K562 (cell line): Measurements from ENCODE around the gene SDC1. TPM values are rescaled to one million over a fixed set of nuclear protein-coding genes. Genes with fewer than 3 reads are reported as not detected.

Experiments
- ARID1B ChIP-seq: fragments of 450-650 bp; IDR thresholded peaks from 2 replicates; pipeline ENCODE4 v1.6.1; 2016; ENCODE audit warnings: antibody characterized with exemption, mild to moderate bottlenecking, inconsistent platforms
- C11orf30 ChIP-seq: fragments of 450-650 bp; IDR thresholded peaks from 2 replicates; pipeline ENCODE4 v1.6.1; 2016; ENCODE audit warnings: low read depth, mild to moderate bottlenecking
- CHAMP1 ChIP-seq: fragments of 450-650 bp; IDR thresholded peaks from 2 replicates; pipeline ENCODE4 v1.6.1; 2016; ENCODE audit warnings: mild to moderate bottlenecking
- CXXC5 ChIP-seq: fragments of 250-450 bp; sonication (Bioruptor Pico); IDR thresholded peaks from 2 replicates; pipeline ENCODE4 v1.8.0; 2022; ENCODE audit warnings: inconsistent platforms, mild to moderate bottlenecking, moderate library complexity
- DDX20 ChIP-seq: fragments of 450-650 bp; IDR thresholded peaks from 2 replicates; pipeline ENCODE4 v1.6.1; 2016; ENCODE audit warnings: missing genetic modification characterization, low read depth, mild to moderate bottlenecking, missing compliant biosample characterization, moderate library complexity
- ELF4 ChIP-seq: fragments of 450-650 bp; formaldehyde crosslinking; IDR thresholded peaks from 2 replicates; pipeline ENCODE4 v1.4.0; 2022; ENCODE audit warnings: missing genetic modification characterization
- ELK3 ChIP-seq: fragments of 450-650 bp; formaldehyde crosslinking; IDR thresholded peaks from 2 replicates; pipeline ENCODE4 v1.4.0; 2020; ENCODE audit warnings: mild to moderate bottlenecking
- EWSR1 ChIP-seq: fragments of 450-650 bp; IDR thresholded peaks from 2 replicates; pipeline ENCODE4 v1.6.1; 2018; ENCODE audit warnings: borderline replicate concordance, mild to moderate bottlenecking, low read depth, moderate library complexity; ENCODE audit not compliant: partially characterized antibody
- FOXJ2 ChIP-seq: fragments of 200-800 bp; sonication (Bioruptor generic); IDR thresholded peaks from 2 replicates; pipeline ENCODE4 v1.6.1; 2016; ENCODE audit warnings: missing genetic modification characterization, missing compliant biosample characterization
- GMEB1 ChIP-seq: fragments of 250-450 bp; sonication (Bioruptor Pico); IDR thresholded peaks from 2 replicates; pipeline ENCODE4 v1.4.0; 2020; ENCODE audit warnings: mild to moderate bottlenecking
- HEY1 ChIP-seq: fragments of 250-450 bp; sonication (Bioruptor Pico); IDR thresholded peaks from 2 replicates; pipeline ENCODE4 v1.5.0; 2020; ENCODE audit warnings: mild to moderate bottlenecking, moderate library complexity, borderline replicate concordance
- HMG20B ChIP-seq: fragments of 250-450 bp; sonication (Bioruptor Pico); IDR thresholded peaks from 2 replicates; pipeline ENCODE4 v1.5.0; 2021; ENCODE audit warnings: mild to moderate bottlenecking
- KDM1A ChIP-seq, 2 experiments: fragments of 450-650 bp; IDR thresholded peaks; 2 replicates each; pipeline ENCODE4 v1.6.1; 2016; ENCODE audit warnings: mild to moderate bottlenecking in 2 of 2
- L3MBTL2 ChIP-seq: fragments of 450-650 bp; IDR thresholded peaks from 2 replicates; pipeline ENCODE4 v1.6.1; 2016; ENCODE audit warnings: mild to moderate bottlenecking, moderate library complexity
- MAX ChIP-seq: sonication (generic); formaldehyde crosslinking; IDR thresholded peaks from 2 replicates; pipeline ENCODE4 v1.9.0; 2022; ENCODE audit warnings: mild to moderate bottlenecking, missing genetic modification reagents
- NFIC ChIP-seq: fragments of 450-650 bp; IDR thresholded peaks from 2 replicates; pipeline ENCODE4 v1.6.1; 2017; ENCODE audit warnings: mild to moderate bottlenecking, inconsistent platforms
- NFXL1 ChIP-seq: fragments of 450-650 bp; formaldehyde crosslinking; IDR thresholded peaks from 2 replicates; pipeline ENCODE4 v1.4.0; 2021; ENCODE audit warnings: mild to moderate bottlenecking
- POLR2AphosphoS2 ChIP-seq: IDR thresholded peaks from 2 replicates; pipeline ENCODE4 v1.6.1; 2012; ENCODE audit warnings: low read length, improper control_type of control experiment
- SP2 ChIP-seq: IDR thresholded peaks from 2 replicates; pipeline ENCODE4 v1.6.1; 2011; ENCODE audit warnings: mild to moderate bottlenecking, low read depth, low read length, moderate library complexity; ENCODE audit not compliant: poor library complexity, severe bottlenecking; ENCODE audit errors: extremely low read depth
- TAF9B ChIP-seq: fragments of 450-650 bp; IDR thresholded peaks from 2 replicates; pipeline ENCODE4 v1.6.1; 2018; ENCODE audit warnings: mild to moderate bottlenecking; ENCODE audit not compliant: partially characterized antibody
- TCFL5 ChIP-seq: fragments of 250-450 bp; sonication (Bioruptor Pico); conservative IDR thresholded peaks from 2 replicates; pipeline ENCODE4 v1.6.1; 2021; ENCODE audit warnings: mild to moderate bottlenecking, moderate library complexity, matching md5 sums
- TEAD1 ChIP-seq, 2 experiments: fragments of 450-650 bp in 1 of 2; sonication (generic) in 1 of 2; formaldehyde crosslinking; IDR thresholded peaks; 2 replicates each; pipeline versions ENCODE4 v1.4.0 to v1.8.0; 2020 to 2022; ENCODE audit warnings: mild to moderate bottlenecking in 2 of 2, missing genetic modification reagents in 1 of 2
- TGIF2 ChIP-seq: sonication (generic); formaldehyde crosslinking; IDR thresholded peaks from 2 replicates; pipeline ENCODE4 v1.8.1; 2022; ENCODE audit warnings: mild to moderate bottlenecking, missing genetic modification reagents, moderate library complexity
- ZC3H8 ChIP-seq: fragments of 450-650 bp; IDR thresholded peaks from 2 replicates; pipeline ENCODE4 v1.6.1; 2017
- ZNF395 ChIP-seq: fragments of 200-800 bp; sonication (Bioruptor generic); IDR thresholded peaks from 2 replicates; pipeline ENCODE4 v1.6.1; 2017; ENCODE audit warnings: missing genetic modification characterization, missing compliant biosample characterization
- polyA plus RNA-seq, 8 experiments: library from polyadenylated mRNA; depleted of rRNA in 4 of 8; stranded (reverse) in 5 of 8; unstranded in 3 of 8; fragments of >200 nt; fragmentation: Nextera tagmentation in 2 of 8; fragmentation: Illumina TruSeq in 1 of 8; extraction: Ambion mirVana in 2 of 8; extraction: Trizol in 1 of 8; gene quantifications; 2 replicates each; pipeline versions ENCODE4 v1.2.1 to v1.2.3, GENCODE V29; 2011 to 2014; ENCODE audit warnings: inconsistent platforms in 1 of 8, missing spikeins in 1 of 8
- total RNA-seq, 7 experiments: library from RNA; depleted of rRNA in 6 of 7; stranded (reverse); fragments of >200 nt in 6 of 7; fragmentation: Illumina TruSeq in 2 of 7; extraction: Trizol in 2 of 7; gene quantifications; 2 replicates each; pipeline versions ENCODE4 v1.2.1 to v1.2.3, GENCODE V29; 2011 to 2021; ENCODE audit warnings: low replicate concordance in 1 of 7

Gene SDC1
- total and polyA plus RNA-seq, 9 of the 15 experiments (the other 6 are each of a cell fraction or from before 2014, with no cell fraction given): 0.06 to 2.7 (median 0.49) TPM

GRCh38 chr2:20186855-20187187 is 38.1 kb downstream of the SDC1 start (continued):
- TF ChIP-seq ELK3 (no peak), TAF9B (no peak), MAX (CRISPR knock-in tag) (no peak), EWSR1 (no peak), L3MBTL2 (peak; percentile 12; the same call in 1 of the 2 replicates), TCFL5 (CRISPR knock-in tag) (no peak), C11orf30 (0 out of 2 replicates have a peak, but pooled peaks have one; percentile 2), NFIC (no peak), TGIF2 (CRISPR knock-in tag) (no peak), GMEB1 (CRISPR knock-in tag) (no peak), ELF4 (CRISPR knock-in tag) (no peak), ARID1B (no peak), CHAMP1 (no peak), TEAD1 (CRISPR knock-in tag; IDR thresholded peaks at IDR 0.05) (no peak), ZC3H8 (no peak), NFXL1 (no peak), CXXC5 (CRISPR knock-in tag) (peak; percentile 5; the same call in 1 of the 2 replicates), KDM1A (IDR thresholded peaks at IDR 0.05) (no peak), FOXJ2 (tag) (no peak), ZNF395 (CRISPR knock-in tag) (0 out of 2 replicates have a peak, but pooled peaks have one; percentile 20), SP2 (no peak), HMG20B (CRISPR knock-in tag) (no peak), DDX20 (no peak), POLR2AphosphoS2 (no peak), HEY1 (no peak)
